Loucy (cell line): ENCODE data around the gene RPL19.

Experiments used
- H2AFZ ChIP-seq: fragments of 200-600 bp; sonication (generic); 2 replicates; pipeline ENCODE4 v1.6.0; 2016; ENCODE audit warnings: antibody characterized with exemption, mild to moderate bottlenecking, low read length, moderate library complexity
- H3F3A ChIP-seq: fragments of 200-600 bp; 2 replicates; pipeline ENCODE4 v1.6.0; 2016; ENCODE audit warnings: antibody characterized with exemption, low read depth, mild to moderate bottlenecking
- H3K27me3 ChIP-seq: fragments of 200-600 bp; sonication (generic); 2 replicates; pipeline ENCODE4 v1.6.1; 2014; ENCODE audit warnings: low read length, mild to moderate bottlenecking; ENCODE audit not compliant: insufficient read depth, poor library complexity, severe bottlenecking
- H3K36me3 ChIP-seq: fragments of 200-600 bp; sonication (generic); 2 replicates; pipeline ENCODE4 v1.6.1; 2016; ENCODE audit warnings: low read length; ENCODE audit not compliant: insufficient read depth
- H3K4me1 ChIP-seq: fragments of 200-600 bp; sonication (generic); 2 replicates; pipeline ENCODE4 v1.5.1; 2014; ENCODE audit warnings: low read length, mild to moderate bottlenecking; ENCODE audit not compliant: insufficient read depth, poor library complexity, severe bottlenecking
- H3K4me2 ChIP-seq: fragments of 200-600 bp; sonication (generic); 2 replicates; pipeline ENCODE4 v1.6.0; 2014; ENCODE audit warnings: antibody characterized with exemption, low read length, low read depth, mild to moderate bottlenecking; ENCODE audit not compliant: poor library complexity, severe bottlenecking
- H3K4me3 ChIP-seq: fragments of 200-600 bp; sonication (generic); 2 replicates; pipeline ENCODE4 v1.5.1; 2014; ENCODE audit warnings: low read length, mild to moderate bottlenecking, mixed read lengths; ENCODE audit not compliant: poor library complexity, severe bottlenecking
- H3K79me2 ChIP-seq: fragments of 200-600 bp; sonication (generic); 2 replicates; pipeline ENCODE4 v1.6.1; 2014; ENCODE audit warnings: low read length; ENCODE audit not compliant: insufficient read depth
- H3K9ac ChIP-seq: fragments of 200-600 bp; sonication (generic); 2 replicates; pipeline ENCODE4 v1.6.0; 2014; ENCODE audit warnings: mild to moderate bottlenecking, low read depth, low read length, moderate library complexity; ENCODE audit not compliant: poor library complexity, severe bottlenecking
- H3K9me2 ChIP-seq: fragments of 200-600 bp; sonication (generic); replicated peaks from 2 replicates; pipeline ENCODE4 v1.6.1; 2016; ENCODE audit warnings: low read depth, low read length, mixed read lengths
- H3K9me3 ChIP-seq: fragments of 200-600 bp; sonication (generic); 2 replicates; pipeline ENCODE4 v1.6.1; 2014; ENCODE audit warnings: mild to moderate bottlenecking, antibody characterized with exemption, low read length, low read depth; ENCODE audit not compliant: insufficient read depth
- H4K20me1 ChIP-seq: fragments of 200-600 bp; sonication (generic); 2 replicates; pipeline ENCODE4 v1.6.0; 2014; ENCODE audit warnings: antibody characterized with exemption, low read length, mild to moderate bottlenecking; ENCODE audit not compliant: insufficient read depth, poor library complexity, severe bottlenecking
- CTCF ChIP-seq: fragments of 200-600 bp; sonication (generic); conservative IDR thresholded peaks from 2 replicates; pipeline ENCODE4 v1.5.1; 2014; ENCODE audit warnings: mild to moderate bottlenecking, antibody characterized with exemption, low read length
- EZH2phosphoT487 ChIP-seq: fragments of 200-600 bp; IDR thresholded peaks from 2 replicates; pipeline ENCODE4 v1.6.1; 2018; ENCODE audit warnings: antibody characterized with exemption, mild to moderate bottlenecking, moderate library complexity, borderline replicate concordance

RPL19 gene

GRCh38 chr17:39151943-39152818 is 47.9 kb upstream of the RPL19 start:
- no peaks in the 10 kb centered on the region for H3K27me3 ChIP-seq
- H3K9ac ChIP-seq: peak overlapping the region; percentile 91
- no peak for TF ChIP-seq EZH2phosphoT487
- no peak for TF ChIP-seq CTCF
- H2AFZ ChIP-seq: 0 out of 2 replicates have a peak overlapping the region, but pooled peaks have one; percentile 69
- no peaks in the 10 kb centered on the region for H3K9me2 ChIP-seq
- peak overlapping the region; percentile 95 for H3K4me2 ChIP-seq
- no peaks in the 10 kb centered on the region for H3K79me2 ChIP-seq
- peak overlapping the region; percentile 87 for H3K4me3 ChIP-seq
- no peaks in the 10 kb centered on the region for H4K20me1 ChIP-seq
- 0 out of 2 replicates have a peak, but pooled peaks cover 3% of the 10 kb centered on the region for H3F3A ChIP-seq
- no peaks in the 10 kb centered on the region for H3K9me3 ChIP-seq
- H3K36me3 ChIP-seq: no peaks in the 10 kb centered on the region
- H3K4me1 ChIP-seq: peaks cover 23% of the 10 kb centered on the region

GRCh38 chr17:39153599-39154051 is 46.5 kb upstream of the RPL19 start:
- Histone ChIP-seq H4K20me1 (no peaks in the 10 kb centered on the region), H3K4me3 (peak overlapping the region; percentile 87), H3K36me3 (no peaks in the 10 kb centered on the region), H3K9me3 (no peaks in the 10 kb centered on the region), H3K79me2 (no peaks in the 10 kb centered on the region), H3K4me2 (peak overlapping the region; percentile 95), H3K4me1 (peaks cover 23% of the 10 kb centered on the region), H3K9me2 (no peaks in the 10 kb centered on the region), H2AFZ (peak overlapping the region; percentile 90), H3F3A (0 out of 2 replicates have a peak, but pooled peaks cover 3% of the 10 kb centered on the region), H3K9ac (peak overlapping the region; percentile 91), H3K27me3 (no peaks in the 10 kb centered on the region)
- TF ChIP-seq EZH2phosphoT487 (no peak), CTCF (no peak)

GRCh38 chr17:39155654-39156053 is 44.4 kb upstream of the RPL19 start:
- H3F3A ChIP-seq: 0 out of 2 replicates have a peak, but pooled peaks cover 3% of the 10 kb centered on the region
- H3K4me1 ChIP-seq: peaks cover 23% of the 10 kb centered on the region
- H3K27me3 ChIP-seq: no peaks in the 10 kb centered on the region
- no peaks in the 10 kb centered on the region for H3K9me3 ChIP-seq
- no peaks in the 10 kb centered on the region for H4K20me1 ChIP-seq
- TF ChIP-seq EZH2phosphoT487 (no peak), CTCF (no peak)
- no peak overlapping the region for H3K9ac ChIP-seq
- no peak overlapping the region for H3K4me3 ChIP-seq
- no peaks in the 10 kb centered on the region for H3K36me3 ChIP-seq
- H3K4me2 ChIP-seq: no peak overlapping the region
- H3K79me2 ChIP-seq: no peaks in the 10 kb centered on the region
- no peak overlapping the region for H2AFZ ChIP-seq
- no peaks in the 10 kb centered on the region for H3K9me2 ChIP-seq
